Lower leg skin (tissue), 3 donors: Measurements from ENCODE around the gene PARK7.

Experiments
- CTCF ChIP-seq, 3 donors: fragments of 450-650 bp; IDR thresholded peaks; one replicate each; pipeline ENCODE4 v1.5.1; 2016; ENCODE audit warnings: antibody characterized with exemption in 3 of 3, mild to moderate bottlenecking in 3 of 3, moderate library complexity in 2 of 3
- POLR2A ChIP-seq, 2 donors: fragments of 450-650 bp; IDR thresholded peaks; one replicate each; pipeline ENCODE4 v1.6.1; 2016 to 2017; ENCODE audit warnings: antibody characterized with exemption in 2 of 2, mild to moderate bottlenecking in 1 of 2, moderate library complexity in 1 of 2

- no peak for TF ChIP-seq CTCF (IDR thresholded peaks at IDR 0.05)
- TF ChIP-seq POLR2A (IDR thresholded peaks at IDR 0.05), result no peak
Measured at GRCh38 chr1:8011923-8012858, 50.7 kb downstream of the PARK7 start.
